GM21526 (cell line): ENCODE data around the gene RABEP2.
"Not testable (repeated sequence)": the region's sequence is repeated elsewhere in the genome, so short reads cannot be mapped to it uniquely, and the experiment has no call there.

ENCODE experiments used
- ATAC-seq: cut with Tn5 transposase; IDR thresholded peaks from one replicate; pipeline ENCODE4 v1.9.1; 2021; ENCODE audit warnings: moderate library complexity; ENCODE audit not compliant: unreplicated experiment, low FRiP score

RABEP2 gene

GRCh38 chr16:28933171-28933570 lies 8.1 kb upstream of the RABEP2 start:
- ATAC-seq, result no peak

DNA sequence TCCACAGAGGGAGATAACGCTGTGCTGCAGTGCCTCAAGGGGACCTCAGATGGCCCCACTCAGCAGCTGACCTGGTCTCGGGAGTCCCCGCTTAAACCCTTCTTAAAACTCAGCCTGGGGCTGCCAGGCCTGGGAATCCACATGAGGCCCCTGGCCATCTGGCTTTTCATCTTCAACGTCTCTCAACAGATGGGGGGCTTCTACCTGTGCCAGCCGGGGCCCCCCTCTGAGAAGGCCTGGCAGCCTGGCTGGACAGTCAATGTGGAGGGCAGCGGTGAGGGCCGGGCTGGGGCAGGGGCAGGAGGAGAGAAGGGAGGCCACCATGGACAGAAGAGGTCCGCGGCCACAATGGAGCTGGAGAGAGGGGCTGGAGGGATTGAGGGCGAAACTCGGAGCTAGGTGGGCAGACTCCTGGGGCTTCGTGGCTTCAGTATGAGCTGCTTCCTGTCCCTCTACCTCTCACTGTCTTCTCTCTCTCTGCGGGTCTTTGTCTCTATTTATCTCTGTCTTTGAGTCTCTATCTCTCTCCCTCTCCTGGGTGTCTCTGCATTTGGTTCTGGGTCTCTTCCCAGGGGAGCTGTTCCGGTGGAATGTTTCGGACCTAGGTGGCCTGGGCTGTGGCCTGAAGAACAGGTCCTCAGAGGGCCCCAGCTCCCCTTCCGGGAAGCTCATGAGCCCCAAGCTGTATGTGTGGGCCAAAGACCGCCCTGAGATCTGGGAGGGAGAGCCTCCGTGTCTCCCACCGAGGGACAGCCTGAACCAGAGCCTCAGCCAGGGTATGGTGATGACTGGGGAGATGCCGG lies 7.5 kb upstream of the RABEP2 start:
- no peak for ATAC-seq

- ATAC-seq, result no peak
Observed at GRCh38 chr16:28931801-28932225, 6.8 kb upstream of the RABEP2 start, which contains the start of gene CD19. Gene CD19, plus strand, starts transcription at chr16:28931971. Its CDS starts 30 bp downstream, at chr16:28932001.

GRCh38 chr16:28930652-28931051 lies 5.6 kb upstream of the RABEP2 start:
- no peak for ATAC-seq

DNA sequence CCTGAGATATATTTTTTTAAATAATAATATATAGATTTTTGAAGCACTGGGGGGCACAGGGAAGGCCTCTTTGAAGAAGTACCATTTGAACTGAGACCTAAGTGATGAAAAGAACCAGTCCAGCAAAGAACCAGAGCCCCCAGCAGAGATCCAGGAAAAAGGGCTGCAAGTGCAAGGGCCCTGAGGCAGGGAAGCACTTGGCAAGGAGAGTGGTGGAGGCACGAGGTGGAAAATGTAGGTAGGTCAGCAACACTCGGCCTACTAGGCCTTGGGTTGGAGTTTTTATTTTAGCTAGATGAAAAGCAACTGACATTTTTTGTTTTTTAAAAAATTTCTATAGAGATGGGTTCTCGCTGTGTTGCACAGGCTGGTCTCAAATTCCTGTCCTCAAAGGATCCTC lies 5.2 kb upstream of the RABEP2 start:
- ATAC-seq, result no peak

DNA sequence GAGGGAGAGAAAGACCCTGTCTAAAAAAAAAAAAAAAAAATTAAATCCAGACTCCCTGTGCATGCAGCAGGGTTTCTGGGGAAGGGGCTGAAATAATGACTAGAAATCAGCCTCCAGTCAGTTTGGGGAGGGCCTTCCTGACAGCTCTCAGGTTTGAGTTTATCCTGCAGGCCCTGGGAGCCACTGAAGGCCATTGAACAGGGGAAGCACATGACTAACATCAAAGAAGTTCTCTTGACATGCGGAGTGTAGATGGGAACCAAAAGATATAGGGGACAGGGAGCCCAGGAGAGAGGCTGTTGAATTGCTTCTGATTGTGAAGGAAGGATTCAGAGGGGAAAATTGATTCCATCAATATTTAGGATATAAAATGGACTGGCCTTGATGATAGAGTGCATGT lies 2.8 kb upstream of the RABEP2 start:
- ATAC-seq, result no peak

GRCh38 chr16:28926284-28926683 lies 1.2 kb upstream of the RABEP2 start:
- ATAC-seq, result not testable (repeated sequence)

DNA sequence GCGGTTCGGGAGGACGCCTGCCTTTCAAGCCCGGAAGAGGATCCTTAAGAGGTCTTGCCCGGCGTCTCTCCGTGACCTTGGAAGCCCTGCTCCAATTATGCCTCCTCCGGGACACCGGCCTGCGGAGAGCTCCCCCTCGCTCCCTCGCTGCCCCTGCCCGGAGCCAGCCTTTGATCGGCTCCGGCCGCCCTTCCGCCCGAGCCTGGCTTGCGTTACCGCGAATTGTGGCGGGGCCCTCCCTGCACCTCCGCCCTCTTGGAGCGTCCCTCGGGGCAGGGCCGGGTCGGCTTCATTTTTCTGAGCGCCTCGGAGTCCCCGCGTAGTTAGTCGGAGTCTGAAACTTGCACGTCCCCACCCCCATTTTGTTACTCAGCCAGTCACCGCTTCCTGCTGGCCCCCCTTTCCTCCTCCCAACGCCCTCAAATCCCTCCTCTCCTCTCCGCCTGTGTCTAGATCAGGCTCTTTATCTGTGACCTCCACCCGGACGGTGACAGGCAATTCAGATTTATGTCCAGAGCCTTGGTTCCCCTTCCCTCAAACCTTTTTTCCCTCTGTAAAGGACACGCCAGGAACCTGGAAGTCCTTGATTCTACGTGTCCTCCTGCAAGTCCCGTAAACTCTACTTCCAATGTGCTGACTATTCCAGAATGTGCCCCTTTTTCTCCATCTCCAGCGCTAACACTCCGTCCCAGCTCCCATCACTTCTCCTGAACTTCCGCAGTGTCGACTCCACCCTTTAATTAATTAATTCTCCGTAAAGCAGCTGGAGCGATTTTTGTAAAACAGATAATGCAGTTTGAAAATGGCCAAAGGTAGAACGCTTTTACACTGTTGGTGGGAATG lies 569 bp upstream of the RABEP2 start:
- peak; percentile 24 for ATAC-seq

GRCh38 chr16:28924399-28924761 lies 658 bp downstream of the RABEP2 start:
- ATAC-seq, result no peak

GRCh38 chr16:28923652-28924398 lies 1.2 kb downstream of the RABEP2 start:
- peak; percentile 50 for ATAC-seq

DNA sequence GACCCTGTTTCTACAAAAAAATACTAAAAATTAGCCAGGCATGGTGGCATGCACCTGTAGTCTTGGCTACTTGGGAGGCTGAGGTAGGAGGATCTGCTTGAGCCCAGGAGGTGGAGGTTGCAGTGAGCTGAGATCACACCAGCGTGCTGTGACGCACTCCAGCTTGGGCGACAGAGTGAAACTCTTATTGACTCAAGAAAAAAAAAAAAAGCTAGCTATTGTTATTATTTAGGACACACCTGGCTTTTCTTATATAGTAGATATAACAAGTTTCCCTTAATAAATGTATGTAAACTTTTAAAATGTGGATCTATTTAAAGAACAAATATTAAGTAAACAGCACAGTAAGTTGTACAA lies 1.8 kb downstream of the RABEP2 start:
- no peak for ATAC-seq

DNA sequence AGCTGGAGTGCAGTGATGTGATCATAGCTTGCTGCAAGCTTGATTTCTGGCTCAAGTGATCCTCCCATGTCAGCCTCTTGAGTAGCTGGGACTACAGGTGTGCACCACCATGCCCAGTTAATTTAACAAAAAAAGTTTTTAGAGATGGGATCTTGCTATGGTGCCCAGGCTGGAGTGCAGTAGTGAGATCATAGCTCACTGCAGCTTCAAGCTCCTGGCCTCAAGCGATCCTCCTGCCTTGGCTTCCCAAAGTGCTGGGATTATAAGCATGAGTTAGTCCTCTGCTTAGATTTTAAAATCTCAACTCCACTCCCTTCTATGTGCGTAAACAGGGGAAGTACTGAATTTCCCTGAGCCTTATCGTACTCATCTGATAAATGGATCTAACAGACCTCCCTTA lies 6.3 kb downstream of the RABEP2 start:
- no peak for ATAC-seq

GRCh38 chr16:28917095-28917494 lies 7.9 kb downstream of the RABEP2 start:
- ATAC-seq, result no peak

DNA sequence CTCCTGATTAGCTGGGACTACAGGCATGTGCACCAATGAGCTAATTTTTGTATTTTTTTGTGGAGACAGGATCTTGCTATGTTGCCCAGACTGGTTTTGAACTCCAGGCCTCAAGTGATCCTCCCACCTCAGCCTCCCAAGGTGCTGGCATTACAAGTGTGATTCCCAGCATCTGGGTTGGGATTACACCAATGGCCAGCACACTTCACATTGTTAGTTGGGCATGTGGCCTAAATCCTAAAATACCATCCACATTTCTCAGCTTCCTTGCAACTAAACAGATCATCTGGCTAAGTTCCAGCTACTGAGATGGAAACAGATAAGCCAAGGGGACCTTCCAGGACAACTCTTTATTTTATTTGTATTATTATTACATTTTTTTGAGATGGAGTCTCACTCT lies 9.9 kb downstream of the RABEP2 start:
- ATAC-seq, result no peak

DNA sequence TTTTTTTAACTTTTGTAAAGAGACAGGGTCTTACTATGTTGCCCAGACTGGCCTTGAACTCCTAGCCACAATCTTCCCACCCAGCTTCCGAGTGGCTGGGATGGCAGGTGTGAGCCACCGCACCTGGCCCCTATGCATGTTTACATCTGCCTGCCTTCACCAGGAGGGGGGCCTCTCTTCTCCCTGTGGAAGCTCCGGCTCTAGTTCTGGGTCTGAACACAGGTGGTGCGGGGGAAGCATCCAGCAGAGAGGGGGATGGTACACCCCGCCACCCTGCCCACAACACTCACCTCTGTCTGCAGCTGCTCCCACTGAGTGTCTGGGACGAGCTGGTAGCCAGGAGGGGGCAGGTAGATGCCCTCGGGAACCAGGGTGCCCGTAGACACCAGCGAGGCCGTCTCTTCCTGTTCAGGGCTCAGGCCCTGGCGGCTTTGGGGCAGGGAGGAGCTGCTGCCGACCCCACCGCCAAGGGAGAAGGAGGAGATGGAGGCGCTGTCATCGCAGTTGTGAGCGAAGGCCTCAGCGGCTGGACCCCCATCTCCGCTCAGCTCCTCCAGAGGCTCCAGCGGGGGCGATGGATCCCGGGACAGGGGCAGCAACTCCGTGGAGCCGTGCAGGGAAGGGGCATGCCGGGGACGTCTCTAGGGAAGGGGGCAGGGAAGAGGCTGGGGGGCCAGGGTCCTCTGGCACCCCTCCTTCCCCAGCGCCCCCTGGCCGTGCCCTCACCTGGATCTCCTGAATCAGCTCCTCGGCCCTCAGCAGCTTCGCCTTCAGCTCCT lies 10.9 kb downstream of the RABEP2 start:
- ATAC-seq, result no peak

GRCh38 chr16:28912558-28912957 lies 12.5 kb downstream of the RABEP2 start:
- no peak for ATAC-seq

DNA sequence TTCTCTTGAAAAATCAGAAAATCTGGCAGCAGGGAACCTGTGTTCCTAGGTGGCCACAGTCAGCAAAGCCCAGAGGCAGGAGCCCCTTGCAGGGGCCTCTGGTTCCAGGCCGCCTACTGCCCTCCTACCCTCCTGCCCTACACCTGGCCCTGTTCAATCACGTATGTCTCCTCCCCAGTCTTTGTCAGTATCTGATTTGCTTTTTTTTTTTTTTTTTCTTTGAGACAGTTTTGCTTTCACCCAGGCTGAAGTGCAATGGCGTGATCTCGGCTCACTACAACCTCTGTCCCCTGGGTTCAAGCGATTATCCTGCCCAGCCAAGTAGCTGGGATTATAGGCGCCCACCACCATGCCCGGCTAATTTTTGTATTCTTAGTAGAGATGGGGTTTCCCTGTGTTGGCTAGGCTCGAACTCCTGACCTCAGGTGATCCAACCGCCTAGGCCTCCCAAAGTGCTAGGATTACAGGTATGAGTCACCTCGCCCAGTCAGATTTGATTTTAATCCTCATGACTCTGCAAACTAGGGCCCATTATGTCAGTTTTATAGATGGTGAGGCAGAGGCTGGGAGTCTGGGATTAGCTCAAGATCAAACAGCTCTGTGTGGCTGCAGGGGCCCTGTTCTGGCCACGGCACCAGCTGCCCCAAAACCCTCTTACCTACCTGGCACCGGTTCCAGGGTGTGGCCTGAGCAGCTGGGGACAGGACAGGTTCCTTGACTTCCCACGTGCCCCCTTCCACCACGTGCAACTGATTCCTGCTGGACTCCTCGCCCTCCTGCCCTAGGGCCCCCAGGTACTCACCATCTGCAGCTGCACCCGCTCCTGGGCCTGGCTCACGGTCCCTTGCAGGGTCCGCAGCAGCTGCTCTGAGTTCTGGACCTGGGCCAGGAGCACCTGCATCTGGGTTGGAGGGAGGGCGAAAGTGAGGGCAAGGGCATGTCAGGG lies 14.7 kb downstream of the RABEP2 start:
- ATAC-seq, result no peak

- ATAC-seq, result no peak
Observed at GRCh38 chr16:28905800-28906372, 19.2 kb downstream of the RABEP2 start.

DNA sequence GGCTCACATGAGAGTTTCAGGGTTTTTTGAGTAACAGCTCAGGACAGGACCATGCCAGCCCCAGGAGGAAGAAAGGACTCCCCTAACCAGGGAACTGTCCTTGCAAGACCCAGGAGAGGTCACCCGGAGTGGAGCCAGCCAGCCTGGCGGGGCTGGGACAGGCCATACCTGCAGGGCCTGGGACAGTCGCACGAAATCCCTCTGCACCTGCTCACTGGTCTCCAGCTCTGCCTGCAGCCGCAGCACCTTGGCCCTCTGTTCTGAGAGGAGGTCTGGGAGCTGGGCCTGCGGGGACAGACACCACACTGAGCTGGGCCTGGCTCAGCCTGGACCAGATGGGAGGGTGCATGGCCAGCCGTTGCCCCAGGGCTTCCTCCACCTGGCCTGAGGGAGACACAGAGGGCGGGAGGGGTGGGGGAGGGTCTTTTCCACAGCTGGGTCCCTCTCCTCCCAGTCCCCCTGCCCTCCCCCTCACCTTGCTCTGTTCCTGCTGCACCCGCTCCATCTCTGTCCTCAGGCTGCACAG lies 19.7 kb downstream of the RABEP2 start:
- ATAC-seq, result no peak
